HG03457 (cell line): ENCODE data around the gene MAP4.

Source experiments
- ATAC-seq: cut with Tn5 transposase; IDR thresholded peaks from one replicate; pipeline ENCODE4 v1.9.1; 2021; ENCODE audit warnings: moderate number of reproducible peaks; ENCODE audit not compliant: unreplicated experiment

MAP4 gene

GRCh38 chr3:47867451-47868044, 148.7 kb downstream of the MAP4 start:
- no peak for ATAC-seq

- ATAC-seq = no peak
These were observed 151.0 kb downstream of the MAP4 start for GRCh38 chr3:47865192-47865591.

- ATAC-seq = no peak
These were observed 152.7 kb downstream of the MAP4 start for GRCh38 chr3:47863391-47864128.

GRCh38 chr3:47859956-47860605, 156.1 kb downstream of the MAP4 start:
- no peak for ATAC-seq

- ATAC-seq = no peak
These were observed 159.1 kb downstream of the MAP4 start for GRCh38 chr3:47857151-47857550.

GRCh38 chr3:47856669-47857068, 159.5 kb downstream of the MAP4 start:
- ATAC-seq = no peak

GRCh38 chr3:47855461-47856383, 160.5 kb downstream of the MAP4 start:
- ATAC-seq = no peak

- no peak for ATAC-seq
These were observed 161.3 kb downstream of the MAP4 start for GRCh38 chr3:47854720-47855455.

GRCh38 chr3:47854267-47854666, 161.9 kb downstream of the MAP4 start:
- ATAC-seq = no peak

GRCh38 chr3:47852604-47853602, 163.3 kb downstream of the MAP4 start:
- ATAC-seq = no peak

GRCh38 chr3:47851888-47852603, 164.2 kb downstream of the MAP4 start:
- no peak for ATAC-seq

- no peak for ATAC-seq
These were observed 165.4 kb downstream of the MAP4 start for GRCh38 chr3:47850564-47851410.

GRCh38 chr3:47849699-47850563, 166.3 kb downstream of the MAP4 start:
- no peak for ATAC-seq

- no peak for ATAC-seq
These were observed 167.0 kb downstream of the MAP4 start for GRCh38 chr3:47849186-47849698.

- ATAC-seq = no peak
These were observed 167.6 kb downstream of the MAP4 start for GRCh38 chr3:47848599-47849117.

GRCh38 chr3:47847801-47848518, 168.3 kb downstream of the MAP4 start:
- no peak for ATAC-seq
